PFSK-1 (cell line): ENCODE results near the gene PCGF2.

Experiments
- POLR2AphosphoS5 ChIP-seq: IDR thresholded peaks from 2 replicates; pipeline ENCODE4 v1.6.1; 2012; ENCODE audit warnings: low read depth, mild to moderate bottlenecking, control low read depth, low read length, moderate library complexity
- TF ChIP-seq, protein P1 (sequence below), 2 experiments: IDR thresholded peaks; 2 replicates each; pipeline versions ENCODE4 v1.6.1 to v1.8.0; 2011 to 2012; ENCODE audit warnings: low read depth in 2 of 2, low read length in 2 of 2, control low read depth in 1 of 2, inconsistent platforms in 1 of 2, mild to moderate bottlenecking in 1 of 2, moderate library complexity in 1 of 2; ENCODE audit not compliant: insufficient read depth in 1 of 2

DNA sequence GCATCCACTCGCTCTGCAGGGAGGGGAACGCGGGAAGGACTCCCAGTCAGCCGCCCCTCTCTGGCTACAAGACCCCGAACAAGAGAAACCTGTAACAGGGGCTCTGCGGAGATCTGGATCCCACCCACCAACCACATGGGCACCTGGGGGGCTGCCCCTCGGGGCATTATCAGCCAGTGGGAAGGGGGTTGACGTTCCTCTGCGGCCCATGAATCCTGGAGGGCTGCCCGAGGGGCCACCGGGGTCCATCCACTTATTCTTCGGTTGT lies 1.8 kb upstream of the PCGF2 start:
- TF ChIP-seq, protein P1, sequence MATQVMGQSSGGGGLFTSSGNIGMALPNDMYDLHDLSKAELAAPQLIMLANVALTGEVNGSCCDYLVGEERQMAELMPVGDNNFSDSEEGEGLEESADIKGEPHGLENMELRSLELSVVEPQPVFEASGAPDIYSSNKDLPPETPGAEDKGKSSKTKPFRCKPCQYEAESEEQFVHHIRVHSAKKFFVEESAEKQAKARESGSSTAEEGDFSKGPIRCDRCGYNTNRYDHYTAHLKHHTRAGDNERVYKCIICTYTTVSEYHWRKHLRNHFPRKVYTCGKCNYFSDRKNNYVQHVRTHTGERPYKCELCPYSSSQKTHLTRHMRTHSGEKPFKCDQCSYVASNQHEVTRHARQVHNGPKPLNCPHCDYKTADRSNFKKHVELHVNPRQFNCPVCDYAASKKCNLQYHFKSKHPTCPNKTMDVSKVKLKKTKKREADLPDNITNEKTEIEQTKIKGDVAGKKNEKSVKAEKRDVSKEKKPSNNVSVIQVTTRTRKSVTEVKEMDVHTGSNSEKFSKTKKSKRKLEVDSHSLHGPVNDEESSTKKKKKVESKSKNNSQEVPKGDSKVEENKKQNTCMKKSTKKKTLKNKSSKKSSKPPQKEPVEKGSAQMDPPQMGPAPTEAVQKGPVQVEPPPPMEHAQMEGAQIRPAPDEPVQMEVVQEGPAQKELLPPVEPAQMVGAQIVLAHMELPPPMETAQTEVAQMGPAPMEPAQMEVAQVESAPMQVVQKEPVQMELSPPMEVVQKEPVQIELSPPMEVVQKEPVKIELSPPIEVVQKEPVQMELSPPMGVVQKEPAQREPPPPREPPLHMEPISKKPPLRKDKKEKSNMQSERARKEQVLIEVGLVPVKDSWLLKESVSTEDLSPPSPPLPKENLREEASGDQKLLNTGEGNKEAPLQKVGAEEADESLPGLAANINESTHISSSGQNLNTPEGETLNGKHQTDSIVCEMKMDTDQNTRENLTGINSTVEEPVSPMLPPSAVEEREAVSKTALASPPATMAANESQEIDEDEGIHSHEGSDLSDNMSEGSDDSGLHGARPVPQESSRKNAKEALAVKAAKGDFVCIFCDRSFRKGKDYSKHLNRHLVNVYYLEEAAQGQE (IDR thresholded peaks at IDR 0.05; ENCODE audit: insufficient read depth in 1 of 2, low read depth in 2 of 2, low read length in 2 of 2) = no peak
- TF ChIP-seq POLR2AphosphoS5 = no peak
